Liver (tissue), 9 donors: Measurements from ENCODE around the gene UFD1. TPM values are rescaled to one million over a fixed set of nuclear protein-coding genes. Genes with fewer than 3 reads are reported as not detected.

Experiments
- DNase-seq: peaks from one replicate; pipeline ENCODE4 v3.0.0-alpha.2; 2017; ENCODE audit warnings: low spot score
- H3K27ac ChIP-seq, 2 donors: one replicate each; pipeline ENCODE4 v1.7.0; 2013; ENCODE audit warnings: inconsistent platforms in 2 of 2, low read length in 2 of 2, control low read depth in 1 of 2, low read depth in 1 of 2, mild to moderate bottlenecking in 1 of 2
- H3K27me3 ChIP-seq, 4 donors: one replicate each; pipeline versions ENCODE4 v1.6.1 to v1.7.0; 2013; ENCODE audit warnings: low read length in 3 of 4, inconsistent platforms in 1 of 4, mild to moderate bottlenecking in 1 of 4, moderate library complexity in 1 of 4; ENCODE audit not compliant: control insufficient read depth in 4 of 4, insufficient read depth in 4 of 4
- H3K36me3 ChIP-seq, 4 donors: one replicate each; pipeline versions ENCODE4 v1.6.1 to v1.7.0; 2013; ENCODE audit warnings: low read length in 3 of 4, mild to moderate bottlenecking in 3 of 4, low read depth in 1 of 4, moderate library complexity in 1 of 4; ENCODE audit not compliant: control insufficient read depth in 4 of 4, insufficient read depth in 3 of 4
- H3K4me1 ChIP-seq, 4 donors: one replicate each; pipeline versions ENCODE4 v1.6.1 to v1.7.0; 2013; ENCODE audit warnings: low read length in 3 of 4, mild to moderate bottlenecking in 3 of 4, moderate library complexity in 1 of 4; ENCODE audit not compliant: control insufficient read depth in 4 of 4, insufficient read depth in 4 of 4
- H3K4me3 ChIP-seq, 3 donors: one replicate each; pipeline versions ENCODE4 v1.6.1 to v1.7.0; 2013; ENCODE audit warnings: low read length in 3 of 3, control low read depth in 1 of 3, low read depth in 1 of 3, mild to moderate bottlenecking in 1 of 3
- H3K9ac ChIP-seq, 2 donors: one replicate each; pipeline ENCODE4 v1.7.0; 2013; ENCODE audit warnings: low read length in 2 of 2, mild to moderate bottlenecking in 2 of 2, moderate library complexity in 2 of 2, control low read depth in 1 of 2, low read depth in 1 of 2
- H3K9me3 ChIP-seq, 4 donors: one replicate each; pipeline versions ENCODE4 v1.6.1 to v1.7.0; 2013; ENCODE audit warnings: low read length in 3 of 4; ENCODE audit not compliant: control insufficient read depth in 4 of 4
- EGR1 ChIP-seq, 2 donors: IDR thresholded peaks; 2 replicates each; pipeline ENCODE4 v1.6.1; 2016 to 2018; ENCODE audit warnings: antibody characterized with exemption in 2 of 2, low read depth in 2 of 2
- FOXA1 ChIP-seq: IDR thresholded peaks from 2 replicates; pipeline ENCODE4 v1.6.1; 2016; ENCODE audit warnings: antibody characterized with exemption
- FOXA2 ChIP-seq: IDR thresholded peaks from 2 replicates; pipeline ENCODE4 v1.6.1; 2016; ENCODE audit warnings: antibody characterized with exemption
- GABPA ChIP-seq, 2 donors: IDR thresholded peaks in 1 of 2; conservative IDR thresholded peaks in 1 of 2; 2 replicates each; pipeline ENCODE4 v1.6.1; 2016; ENCODE audit warnings: antibody characterized with exemption in 2 of 2, mild to moderate bottlenecking in 1 of 2, moderate library complexity in 1 of 2
- HNF4A ChIP-seq, 2 donors: conservative IDR thresholded peaks; 2 replicates each; pipeline ENCODE4 v1.6.1; 2016; ENCODE audit warnings: antibody characterized with exemption in 2 of 2, mild to moderate bottlenecking in 2 of 2
- HNF4G ChIP-seq: IDR thresholded peaks from 2 replicates; pipeline ENCODE4 v1.6.1; 2016; ENCODE audit warnings: antibody characterized with exemption
- JUND ChIP-seq, 2 donors: IDR thresholded peaks; 2 replicates each; pipeline ENCODE4 v1.6.1; 2016; ENCODE audit warnings: antibody characterized with exemption in 2 of 2
- NR2F2 ChIP-seq: IDR thresholded peaks from 2 replicates; pipeline ENCODE4 v1.6.1; 2016; ENCODE audit warnings: antibody characterized with exemption
- RAD21 ChIP-seq, 2 donors: IDR thresholded peaks; 2 replicates each; pipeline ENCODE4 v1.6.1; 2016; ENCODE audit warnings: antibody characterized with exemption in 2 of 2, mild to moderate bottlenecking in 2 of 2
- RXRA ChIP-seq, 2 donors: IDR thresholded peaks; 2 replicates each; pipeline ENCODE4 v1.6.1; 2017 to 2018; ENCODE audit warnings: antibody characterized with exemption in 2 of 2, mild to moderate bottlenecking in 1 of 2
- SP1 ChIP-seq: IDR thresholded peaks from 2 replicates; pipeline ENCODE4 v1.6.1; 2018; ENCODE audit warnings: antibody characterized with exemption, mild to moderate bottlenecking
- TAF1 ChIP-seq: conservative IDR thresholded peaks from 2 replicates; pipeline ENCODE4 v1.6.1; 2016; ENCODE audit warnings: antibody characterized with exemption, mild to moderate bottlenecking
- YY1 ChIP-seq: IDR thresholded peaks from 2 replicates; pipeline ENCODE4 v1.6.1; 2016; ENCODE audit warnings: antibody characterized with exemption, mild to moderate bottlenecking
- WGBS: extraction: QIAGEN DNeasy Blood & Tissue Kit; methylation state at CpG from one replicate; pipeline ENCODE4 v1.1.7; 2013; 5-methylcytosine and 5-hydroxymethylcytosine counted together
- polyA plus RNA-seq, 2 donors: library from polyadenylated mRNA; stranded (reverse) in 1 of 2; unstranded in 1 of 2; fragments of 200-250 nt in 1 of 2; fragments of >200 nt in 1 of 2; fragmentation: Nextera tagmentation in 1 of 2; extraction: Ambion mirVana in 1 of 2; gene quantifications; one replicate each; pipeline versions ENCODE4 v1.2.1 to v1.2.3, GENCODE V29; 2013 to 2015
- total RNA-seq, 2 donors: library from RNA; depleted of rRNA; stranded (reverse); fragments of >200 nt; gene quantifications; one replicate each; pipeline ENCODE4 v1.2.3, GENCODE V29; 2014
- TF ChIP-seq, protein P1 (sequence below): IDR thresholded peaks from 2 replicates; pipeline ENCODE4 v1.6.1; 2016; ENCODE audit warnings: antibody characterized with exemption
- TF ChIP-seq, protein P2 (sequence below): IDR thresholded peaks from 2 replicates; pipeline ENCODE4 v1.6.1; 2016; ENCODE audit warnings: antibody characterized with exemption
- TF ChIP-seq, protein P3 (sequence below): IDR thresholded peaks from 2 replicates; pipeline ENCODE4 v1.6.1; 2016; ENCODE audit warnings: antibody characterized with exemption
- TF ChIP-seq, protein P4 (sequence below): IDR thresholded peaks from 2 replicates; pipeline ENCODE4 v1.6.1; 2016; ENCODE audit warnings: antibody characterized with exemption, mild to moderate bottlenecking
- donor health status: healthy.
- donor health status: healthy.
- donor health status: healthy.
- donor health status: healthy.
- donor health status: healthy.

UFD1 gene
- total and polyA plus RNA-seq, 4 donors, result 28.2 to 64.2 (median 54.6) TPM

DNA sequence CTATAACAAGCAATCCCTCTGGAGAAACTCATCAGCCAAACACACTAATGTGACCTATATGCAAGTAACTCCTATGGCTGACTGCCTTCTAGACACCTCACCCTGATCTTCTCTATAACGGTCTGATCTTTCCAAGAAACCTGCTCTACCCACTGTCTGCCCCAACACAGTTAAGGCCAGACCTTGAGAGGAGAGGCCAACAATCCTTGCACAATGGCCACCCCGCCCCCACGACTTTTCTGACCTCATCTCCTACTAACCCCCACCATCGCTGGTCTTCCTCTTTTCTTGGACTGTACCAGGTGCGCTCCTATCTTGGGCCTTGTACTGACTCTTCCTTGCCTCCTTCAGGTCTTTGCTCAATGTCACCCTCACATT lies 59.9 kb downstream of the UFD1 start:
- no peaks in the 10 kb centered on the region for H3K9me3 ChIP-seq
- H3K36me3 ChIP-seq, result no peaks in the 10 kb centered on the region
- TF ChIP-seq, protein P1, sequence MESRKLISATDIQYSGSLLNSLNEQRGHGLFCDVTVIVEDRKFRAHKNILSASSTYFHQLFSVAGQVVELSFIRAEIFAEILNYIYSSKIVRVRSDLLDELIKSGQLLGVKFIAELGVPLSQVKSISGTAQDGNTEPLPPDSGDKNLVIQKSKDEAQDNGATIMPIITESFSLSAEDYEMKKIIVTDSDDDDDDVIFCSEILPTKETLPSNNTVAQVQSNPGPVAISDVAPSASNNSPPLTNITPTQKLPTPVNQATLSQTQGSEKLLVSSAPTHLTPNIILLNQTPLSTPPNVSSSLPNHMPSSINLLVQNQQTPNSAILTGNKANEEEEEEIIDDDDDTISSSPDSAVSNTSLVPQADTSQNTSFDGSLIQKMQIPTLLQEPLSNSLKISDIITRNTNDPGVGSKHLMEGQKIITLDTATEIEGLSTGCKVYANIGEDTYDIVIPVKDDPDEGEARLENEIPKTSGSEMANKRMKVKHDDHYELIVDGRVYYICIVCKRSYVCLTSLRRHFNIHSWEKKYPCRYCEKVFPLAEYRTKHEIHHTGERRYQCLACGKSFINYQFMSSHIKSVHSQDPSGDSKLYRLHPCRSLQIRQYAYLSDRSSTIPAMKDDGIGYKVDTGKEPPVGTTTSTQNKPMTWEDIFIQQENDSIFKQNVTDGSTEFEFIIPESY, result no peak
- TF ChIP-seq HNF4G (no peak), YY1 (no peak), SP1 (no peak), JUND (IDR thresholded peaks at IDR 0.05) (no peak), EGR1 (IDR thresholded peaks at IDR 0.05; ENCODE audit: low read depth in 2 of 2) (no peak), HNF4A (conservative IDR thresholded peaks at IDR 0.05) (no peak), FOXA2 (no peak), RAD21 (IDR thresholded peaks at IDR 0.05) (no peak), TAF1 (no peak), RXRA (IDR thresholded peaks at IDR 0.05) (no peak), GABPA (IDR thresholded peaks at IDR 0.05 in 1 of 2, conservative IDR thresholded peaks at IDR 0.05 in 1 of 2) (no peak), NR2F2 (no peak), FOXA1 (no peak)
- TF ChIP-seq, protein P2, sequence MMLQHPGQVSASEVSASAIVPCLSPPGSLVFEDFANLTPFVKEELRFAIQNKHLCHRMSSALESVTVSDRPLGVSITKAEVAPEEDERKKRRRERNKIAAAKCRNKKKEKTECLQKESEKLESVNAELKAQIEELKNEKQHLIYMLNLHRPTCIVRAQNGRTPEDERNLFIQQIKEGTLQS, result no peak
- TF ChIP-seq, protein P3, sequence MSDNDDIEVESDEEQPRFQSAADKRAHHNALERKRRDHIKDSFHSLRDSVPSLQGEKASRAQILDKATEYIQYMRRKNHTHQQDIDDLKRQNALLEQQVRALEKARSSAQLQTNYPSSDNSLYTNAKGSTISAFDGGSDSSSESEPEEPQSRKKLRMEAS, result no peak
- TF ChIP-seq, protein P4, sequence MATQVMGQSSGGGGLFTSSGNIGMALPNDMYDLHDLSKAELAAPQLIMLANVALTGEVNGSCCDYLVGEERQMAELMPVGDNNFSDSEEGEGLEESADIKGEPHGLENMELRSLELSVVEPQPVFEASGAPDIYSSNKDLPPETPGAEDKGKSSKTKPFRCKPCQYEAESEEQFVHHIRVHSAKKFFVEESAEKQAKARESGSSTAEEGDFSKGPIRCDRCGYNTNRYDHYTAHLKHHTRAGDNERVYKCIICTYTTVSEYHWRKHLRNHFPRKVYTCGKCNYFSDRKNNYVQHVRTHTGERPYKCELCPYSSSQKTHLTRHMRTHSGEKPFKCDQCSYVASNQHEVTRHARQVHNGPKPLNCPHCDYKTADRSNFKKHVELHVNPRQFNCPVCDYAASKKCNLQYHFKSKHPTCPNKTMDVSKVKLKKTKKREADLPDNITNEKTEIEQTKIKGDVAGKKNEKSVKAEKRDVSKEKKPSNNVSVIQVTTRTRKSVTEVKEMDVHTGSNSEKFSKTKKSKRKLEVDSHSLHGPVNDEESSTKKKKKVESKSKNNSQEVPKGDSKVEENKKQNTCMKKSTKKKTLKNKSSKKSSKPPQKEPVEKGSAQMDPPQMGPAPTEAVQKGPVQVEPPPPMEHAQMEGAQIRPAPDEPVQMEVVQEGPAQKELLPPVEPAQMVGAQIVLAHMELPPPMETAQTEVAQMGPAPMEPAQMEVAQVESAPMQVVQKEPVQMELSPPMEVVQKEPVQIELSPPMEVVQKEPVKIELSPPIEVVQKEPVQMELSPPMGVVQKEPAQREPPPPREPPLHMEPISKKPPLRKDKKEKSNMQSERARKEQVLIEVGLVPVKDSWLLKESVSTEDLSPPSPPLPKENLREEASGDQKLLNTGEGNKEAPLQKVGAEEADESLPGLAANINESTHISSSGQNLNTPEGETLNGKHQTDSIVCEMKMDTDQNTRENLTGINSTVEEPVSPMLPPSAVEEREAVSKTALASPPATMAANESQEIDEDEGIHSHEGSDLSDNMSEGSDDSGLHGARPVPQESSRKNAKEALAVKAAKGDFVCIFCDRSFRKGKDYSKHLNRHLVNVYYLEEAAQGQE, result no peak
- 76% methylated on average over 5 of the region's 5 CpGs for WGBS
- H3K27me3 ChIP-seq, result no peaks in the 10 kb centered on the region
- no peak overlapping the region for H3K4me3 ChIP-seq
- H3K9ac ChIP-seq, result no peak overlapping the region
- DNase-seq, result no peak
- H3K27ac ChIP-seq, result no peak overlapping the region
- H3K4me1 ChIP-seq, result peaks cover 3 to 23% (median 12%) of the 10 kb centered on the region in 4 donors

DNA sequence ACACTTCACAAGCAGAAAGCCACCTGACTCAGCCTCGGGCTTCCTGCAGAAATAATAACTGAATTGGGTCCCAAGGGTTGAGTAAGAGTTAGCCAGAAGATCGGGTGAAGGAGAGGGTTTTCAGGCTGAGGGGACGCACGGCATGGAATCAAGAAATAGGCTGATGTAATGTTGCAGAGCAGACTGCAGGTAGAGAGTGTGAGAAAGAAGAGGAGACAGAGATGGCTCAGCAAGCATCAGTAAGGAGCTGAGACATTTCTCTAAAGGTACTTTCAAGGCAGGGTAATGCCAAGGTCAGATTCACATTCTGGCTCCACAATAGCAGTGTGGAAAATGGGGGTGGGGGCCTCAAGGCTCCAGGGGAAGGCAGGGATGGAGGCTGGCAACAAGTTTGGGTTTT lies 66.1 kb downstream of the UFD1 start:
- DNase-seq, result no peak
- no peak overlapping the region for H3K4me3 ChIP-seq
- WGBS, result 91% methylated on average over 4 of the region's 4 CpGs
- H3K36me3 ChIP-seq, result peaks cover 6 to 20% (median 13%) of the 10 kb centered on the region in 4 donors
- H3K9ac ChIP-seq, result no peak overlapping the region
- H3K4me1 ChIP-seq, result peaks cover 0 to 2% (median 0%) of the 10 kb centered on the region in 4 donors
- H3K9me3 ChIP-seq, result no peaks in the 10 kb centered on the region
- TF ChIP-seq GABPA (IDR thresholded peaks at IDR 0.05 in 1 of 2, conservative IDR thresholded peaks at IDR 0.05 in 1 of 2) (no peak), FOXA2 (no peak), JUND (IDR thresholded peaks at IDR 0.05) (no peak), HNF4G (no peak), HNF4A (conservative IDR thresholded peaks at IDR 0.05) (no peak)
- TF ChIP-seq, protein P3, result no peak
- TF ChIP-seq, protein P2, result no peak
- TF ChIP-seq, protein P4, result no peak
- no peaks in the 10 kb centered on the region for H3K27me3 ChIP-seq
- no peak overlapping the region for H3K27ac ChIP-seq
